ENCODE data around the gene DUSP14. TPM values are rescaled to one million over a fixed set of nuclear protein-coding genes. Genes with fewer than 3 reads are reported as not detected.

DUSP14 gene
- total and polyA plus RNA-seq, 11 donors, result 9.9 to 39.1 (median 16.5) TPM

DNA sequence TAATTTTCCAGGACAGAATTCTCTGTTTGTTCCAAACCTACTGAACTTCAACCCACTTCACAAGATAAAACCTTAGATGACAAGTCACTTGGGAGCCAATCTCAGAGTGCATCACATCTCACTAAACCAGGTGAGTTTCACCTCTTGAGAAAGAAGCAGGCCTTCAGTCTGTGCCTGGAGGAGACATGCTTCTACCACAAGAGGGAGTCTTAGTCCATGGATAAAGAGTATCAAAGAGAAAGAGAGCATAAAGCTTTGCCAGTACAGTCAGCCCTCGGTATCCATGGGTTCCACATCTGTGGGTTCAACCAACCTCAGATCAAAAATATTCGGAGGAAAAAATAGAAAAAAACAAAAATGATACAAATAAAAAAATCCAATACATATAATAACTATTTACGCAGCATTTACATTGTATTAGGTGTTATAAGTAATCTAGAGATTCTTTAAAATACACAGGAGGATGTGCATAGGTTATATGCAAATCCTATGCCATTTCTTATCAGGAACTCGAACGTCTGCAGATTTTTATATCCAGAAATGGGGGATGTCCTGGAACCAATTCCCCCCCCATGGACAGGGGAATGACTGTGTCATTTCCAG, 37.7 kb downstream of the DUSP14 start:
- ATAC-seq (peak in 3 of 4 donors; percentile 63 to 72 (median 67)), DNase-seq (no peak)
- no peak overlapping the region for H3K4me3 ChIP-seq
- intact Hi-C loops (cut with DNase I), result no loop called here
- H3K27me3 ChIP-seq, result no peaks in the 10 kb centered on the region
- H3K9me3 ChIP-seq, result no peaks in the 10 kb centered on the region
- peaks cover 0 to 98% (median 81%) of the 10 kb centered on the region in 9 donors for H3K36me3 ChIP-seq
- TF ChIP-seq, protein P1, sequence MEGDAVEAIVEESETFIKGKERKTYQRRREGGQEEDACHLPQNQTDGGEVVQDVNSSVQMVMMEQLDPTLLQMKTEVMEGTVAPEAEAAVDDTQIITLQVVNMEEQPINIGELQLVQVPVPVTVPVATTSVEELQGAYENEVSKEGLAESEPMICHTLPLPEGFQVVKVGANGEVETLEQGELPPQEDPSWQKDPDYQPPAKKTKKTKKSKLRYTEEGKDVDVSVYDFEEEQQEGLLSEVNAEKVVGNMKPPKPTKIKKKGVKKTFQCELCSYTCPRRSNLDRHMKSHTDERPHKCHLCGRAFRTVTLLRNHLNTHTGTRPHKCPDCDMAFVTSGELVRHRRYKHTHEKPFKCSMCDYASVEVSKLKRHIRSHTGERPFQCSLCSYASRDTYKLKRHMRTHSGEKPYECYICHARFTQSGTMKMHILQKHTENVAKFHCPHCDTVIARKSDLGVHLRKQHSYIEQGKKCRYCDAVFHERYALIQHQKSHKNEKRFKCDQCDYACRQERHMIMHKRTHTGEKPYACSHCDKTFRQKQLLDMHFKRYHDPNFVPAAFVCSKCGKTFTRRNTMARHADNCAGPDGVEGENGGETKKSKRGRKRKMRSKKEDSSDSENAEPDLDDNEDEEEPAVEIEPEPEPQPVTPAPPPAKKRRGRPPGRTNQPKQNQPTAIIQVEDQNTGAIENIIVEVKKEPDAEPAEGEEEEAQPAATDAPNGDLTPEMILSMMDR (IDR thresholded peaks at IDR 0.05), result peak; percentile 33 to 66 (median 49)
- no peak for TF ChIP-seq POLR2A (IDR thresholded peaks at IDR 0.05)
- no peak overlapping the region for H3K27ac ChIP-seq
- WGBS, 4 donors, result 51 to 56% (median 55%) methylated on average over 5 of the region's 5 CpGs
- H3K4me1 ChIP-seq, result no peaks in the 10 kb centered on the region

GRCh38 chr17:37530420-37530819, 40.7 kb downstream of the DUSP14 start:
- intact Hi-C loops (cut with DNase I), result no loop called here
- H3K4me1 ChIP-seq, result no peaks in the 10 kb centered on the region
- H3K27me3 ChIP-seq, result no peaks in the 10 kb centered on the region
- 92 to 95% (median 93%) methylated on average over 4 of the region's 4 CpGs for WGBS, 4 donors
- DNase-seq (no peak), ATAC-seq (no peak)
- peaks cover 0 to 98% (median 88%) of the 10 kb centered on the region in 9 donors for H3K36me3 ChIP-seq
- TF ChIP-seq POLR2A (IDR thresholded peaks at IDR 0.05), result no peak
- TF ChIP-seq, protein P1 (IDR thresholded peaks at IDR 0.05), result no peak
- H3K4me3 ChIP-seq, result no peak overlapping the region
- no peak overlapping the region for H3K27ac ChIP-seq
- no peaks in the 10 kb centered on the region for H3K9me3 ChIP-seq

- no peak overlapping the region for H3K4me3 ChIP-seq
- intact Hi-C loops (cut with DNase I), result no loop called here
- DNase-seq (no peak), ATAC-seq (no peak)
- H3K27ac ChIP-seq, result no peak overlapping the region
- no peaks in the 10 kb centered on the region for H3K27me3 ChIP-seq
- 94 to 98% (median 95%) methylated on average over 3 of the region's 3 CpGs for WGBS, 4 donors
- no peak for TF ChIP-seq POLR2A (IDR thresholded peaks at IDR 0.05)
- TF ChIP-seq, protein P1 (IDR thresholded peaks at IDR 0.05), result no peak
- H3K9me3 ChIP-seq, result no peaks in the 10 kb centered on the region
- H3K36me3 ChIP-seq, result peaks cover 0 to 100% (median 95%) of the 10 kb centered on the region in 9 donors
- H3K4me1 ChIP-seq, result no peaks in the 10 kb centered on the region
These were observed 43.1 kb downstream of the DUSP14 start for GRCh38 chr17:37532756-37533155.

DNA sequence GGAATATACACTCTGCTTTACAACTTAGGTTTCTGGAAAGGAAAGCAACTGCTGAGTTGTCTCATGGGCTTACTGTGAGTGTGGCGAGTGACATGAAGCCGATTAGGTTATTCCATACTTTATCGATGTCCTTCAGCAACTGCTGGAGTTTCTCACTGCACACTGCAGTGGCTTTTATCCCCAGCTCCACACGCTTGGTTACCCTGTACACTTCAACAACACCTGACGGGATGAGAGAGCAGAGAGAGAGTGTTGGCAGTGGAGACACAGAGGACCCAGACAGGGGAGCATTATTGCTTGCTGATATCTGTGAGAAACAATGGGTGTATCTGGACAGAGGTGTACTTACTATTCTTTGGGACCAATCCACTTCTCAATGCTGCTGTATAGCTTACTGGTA, 46.2 kb downstream of the DUSP14 start:
- intact Hi-C loops (cut with DNase I), result no loop called here
- DNase-seq (no peak), ATAC-seq (peak in 1 of 4 donors; percentile 24)
- Histone ChIP-seq H3K4me3 (no peak overlapping the region), H3K36me3 (peaks cover 0 to 100% (median 95%) of the 10 kb centered on the region in 9 donors), H3K27ac (no peak overlapping the region), H3K4me1 (no peaks in the 10 kb centered on the region), H3K9me3 (no peaks in the 10 kb centered on the region), H3K27me3 (no peaks in the 10 kb centered on the region)
- TF ChIP-seq POLR2A (IDR thresholded peaks at IDR 0.05), result no peak
- TF ChIP-seq, protein P1 (IDR thresholded peaks at IDR 0.05), result no peak
- WGBS, 4 donors, result 70 to 86% (median 83%) methylated on average over 5 of the region's 5 CpGs
